ENCODE measurements around the gene GSG1L. TPM values are rescaled to one million over a fixed set of nuclear protein-coding genes. Genes with fewer than 3 reads are reported as not detected.

GSG1L gene
- polyA plus RNA-seq, 1 donor (not counting 4 experiments of a cell fraction or from before 2014, with no cell fraction given) = not detected

DNA sequence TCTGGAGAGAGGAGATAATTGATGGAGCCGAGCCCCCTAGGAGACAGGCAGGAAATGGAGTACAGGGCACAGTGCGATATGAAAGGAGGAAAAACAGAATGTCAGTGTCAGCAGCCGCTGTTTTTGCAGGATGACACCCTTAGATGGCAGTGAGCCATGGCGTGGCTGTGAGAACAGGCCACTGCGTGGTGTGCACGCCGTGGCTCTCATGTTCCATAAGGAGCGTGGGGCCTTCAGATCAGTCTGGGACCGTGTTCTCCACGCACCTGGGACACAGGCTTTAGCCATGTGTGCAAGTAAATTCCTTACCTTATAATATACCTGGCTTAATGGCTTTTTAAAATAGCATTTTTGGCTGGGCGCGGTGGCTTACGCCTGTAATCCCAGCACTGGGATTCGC, 315.6 kb downstream of the GSG1L start:
- no peak for TF ChIP-seq EZH2 (IDR thresholded peaks at IDR 0.05; ENCODE audit: low read length)
- TF ChIP-seq, protein P1, sequence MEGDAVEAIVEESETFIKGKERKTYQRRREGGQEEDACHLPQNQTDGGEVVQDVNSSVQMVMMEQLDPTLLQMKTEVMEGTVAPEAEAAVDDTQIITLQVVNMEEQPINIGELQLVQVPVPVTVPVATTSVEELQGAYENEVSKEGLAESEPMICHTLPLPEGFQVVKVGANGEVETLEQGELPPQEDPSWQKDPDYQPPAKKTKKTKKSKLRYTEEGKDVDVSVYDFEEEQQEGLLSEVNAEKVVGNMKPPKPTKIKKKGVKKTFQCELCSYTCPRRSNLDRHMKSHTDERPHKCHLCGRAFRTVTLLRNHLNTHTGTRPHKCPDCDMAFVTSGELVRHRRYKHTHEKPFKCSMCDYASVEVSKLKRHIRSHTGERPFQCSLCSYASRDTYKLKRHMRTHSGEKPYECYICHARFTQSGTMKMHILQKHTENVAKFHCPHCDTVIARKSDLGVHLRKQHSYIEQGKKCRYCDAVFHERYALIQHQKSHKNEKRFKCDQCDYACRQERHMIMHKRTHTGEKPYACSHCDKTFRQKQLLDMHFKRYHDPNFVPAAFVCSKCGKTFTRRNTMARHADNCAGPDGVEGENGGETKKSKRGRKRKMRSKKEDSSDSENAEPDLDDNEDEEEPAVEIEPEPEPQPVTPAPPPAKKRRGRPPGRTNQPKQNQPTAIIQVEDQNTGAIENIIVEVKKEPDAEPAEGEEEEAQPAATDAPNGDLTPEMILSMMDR (optimal IDR thresholded peaks at IDR 0.05 in 1 of 3, IDR thresholded peaks at IDR 0.05 in 1 of 3, conservative IDR thresholded peaks at IDR 0.05 in 1 of 3; ENCODE audit: extremely low read depth in 1 of 3, insufficient read depth in 2 of 3, low read length in 3 of 3) = no peak
- H3K4me3 ChIP-seq (ENCODE audit: control insufficient read depth in 2 of 3, extremely low read depth in 1 of 3, insufficient read depth in 2 of 3, low read depth in 1 of 3, low read length in 3 of 3) = no peak overlapping the region
- dilution Hi-C loops (cut with MboI; ENCODE audit: extremely low pct_ligation_motif_present, low sequenced_read_pairs) = no loop called here

DNA sequence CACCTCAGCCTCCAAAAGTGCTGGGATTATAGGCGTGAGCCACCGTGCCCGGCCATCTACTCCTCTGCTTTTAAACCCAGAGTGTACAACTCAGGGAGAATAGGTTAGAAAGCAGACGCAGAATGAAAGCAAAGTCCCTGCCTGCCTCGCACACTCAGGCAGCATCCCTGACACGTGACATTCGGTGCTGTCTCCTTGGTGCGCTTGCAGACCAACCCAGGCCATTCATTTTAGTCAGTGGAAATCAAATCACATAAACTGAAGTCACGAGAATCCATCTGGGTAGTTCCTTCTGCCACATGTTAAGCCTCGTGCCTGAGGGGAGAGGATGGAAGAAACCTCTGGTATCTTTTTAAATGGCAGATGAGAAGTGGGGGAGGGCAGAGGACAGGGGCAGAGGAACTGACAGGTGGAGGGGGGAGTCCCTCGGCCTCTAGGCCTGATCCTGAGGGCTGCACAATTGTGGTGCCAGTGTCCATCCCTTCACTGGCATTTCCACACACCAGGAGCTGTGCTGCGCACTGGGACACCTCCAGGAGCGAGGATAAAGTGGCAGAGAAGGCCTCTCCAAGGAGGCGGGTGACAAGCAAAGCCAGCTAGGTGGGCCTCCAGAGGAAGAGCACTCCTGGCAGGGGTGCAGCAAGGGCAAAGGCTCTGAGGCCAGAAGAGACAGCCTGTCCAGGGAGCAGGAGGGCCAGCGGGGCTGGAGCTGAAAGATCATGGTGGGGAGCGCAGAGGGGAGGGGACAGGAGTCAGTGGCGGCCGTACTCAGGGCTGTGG, 317.2 kb downstream of the GSG1L start:
- FAIRE-seq (no peak), DNase-seq (ENCODE audit: low read depth, low spot score) (no peak)
- Histone ChIP-seq H3K27me3 (ENCODE audit: control insufficient read depth, extremely low read depth, insufficient read depth, low read length) (no peaks in the 10 kb centered on the region), H3K9ac (ENCODE audit: control insufficient read depth, extremely low read depth, insufficient read depth, low read length) (no peak overlapping the region), H3K4me3 (ENCODE audit: control insufficient read depth in 2 of 3, extremely low read depth in 1 of 3, insufficient read depth in 2 of 3, low read depth in 1 of 3, low read length in 3 of 3) (no peak overlapping the region), H3K79me2 (ENCODE audit: control insufficient read depth, insufficient read depth, low read length) (no peaks in the 10 kb centered on the region), H2AFZ (ENCODE audit: control insufficient read depth, low read length) (no peak overlapping the region), H3K9me1 (ENCODE audit: control insufficient read depth, extremely low read depth, insufficient read depth, low read length) (no peaks in the 10 kb centered on the region), H3K9me3 (ENCODE audit: control insufficient read depth, low read depth, low read length) (no peaks in the 10 kb centered on the region), H4K20me1 (ENCODE audit: control insufficient read depth, extremely low read depth, insufficient read depth, low read length) (no peaks in the 10 kb centered on the region), H3K36me3 (ENCODE audit: control insufficient read depth in 2 of 2, extremely low read depth in 1 of 2, insufficient read depth in 2 of 2, low read length in 2 of 2) (peaks cover 0 to 3% of the 10 kb centered on the region in 2 experiments), H3K4me2 (ENCODE audit: control insufficient read depth, extremely low read depth, insufficient read depth, low read depth, low read length) (no peak overlapping the region), H3K4me1 (ENCODE audit: control insufficient read depth, extremely low read depth, insufficient read depth, low read length) (peaks cover 9% of the 10 kb centered on the region), H3K27ac (ENCODE audit: control insufficient read depth, insufficient read depth, low read length) (no peak overlapping the region)
- dilution Hi-C loops (cut with MboI; ENCODE audit: extremely low pct_ligation_motif_present, low sequenced_read_pairs) = no loop called here
- no peak for TF ChIP-seq EZH2 (IDR thresholded peaks at IDR 0.05; ENCODE audit: low read length)
- TF ChIP-seq, protein P1 (optimal IDR thresholded peaks at IDR 0.05 in 1 of 3, IDR thresholded peaks at IDR 0.05 in 1 of 3, conservative IDR thresholded peaks at IDR 0.05 in 1 of 3; ENCODE audit: extremely low read depth in 1 of 3, insufficient read depth in 2 of 3, low read length in 3 of 3) = no peak

More for the DNA sequence above, 315.6 kb downstream of the GSG1L start:
- no peaks in the 10 kb centered on the region for H3K79me2 ChIP-seq (ENCODE audit: control insufficient read depth, insufficient read depth, low read length)
- H3K9me3 ChIP-seq (ENCODE audit: control insufficient read depth, low read depth, low read length) = no peaks in the 10 kb centered on the region
- H3K4me2 ChIP-seq (ENCODE audit: control insufficient read depth, extremely low read depth, insufficient read depth, low read depth, low read length) = no peak overlapping the region
- H3K4me1 ChIP-seq (ENCODE audit: control insufficient read depth, extremely low read depth, insufficient read depth, low read length) = peaks cover 5% of the 10 kb centered on the region
- H3K27me3 ChIP-seq (ENCODE audit: control insufficient read depth, extremely low read depth, insufficient read depth, low read length) = no peaks in the 10 kb centered on the region
- no peak overlapping the region for H2AFZ ChIP-seq (ENCODE audit: control insufficient read depth, low read length)
- H3K27ac ChIP-seq (ENCODE audit: control insufficient read depth, insufficient read depth, low read length) = no peak overlapping the region
- no peaks in the 10 kb centered on the region for H3K9me1 ChIP-seq (ENCODE audit: control insufficient read depth, extremely low read depth, insufficient read depth, low read length)
- DNase-seq (ENCODE audit: low read depth, low spot score) (no peak), FAIRE-seq (no peak)
- no peaks in the 10 kb centered on the region for H4K20me1 ChIP-seq (ENCODE audit: control insufficient read depth, extremely low read depth, insufficient read depth, low read length)
- peaks cover 0 to 5% of the 10 kb centered on the region in 2 experiments for H3K36me3 ChIP-seq (ENCODE audit: control insufficient read depth in 2 of 2, extremely low read depth in 1 of 2, insufficient read depth in 2 of 2, low read length in 2 of 2)
- no peak overlapping the region for H3K9ac ChIP-seq (ENCODE audit: control insufficient read depth, extremely low read depth, insufficient read depth, low read length)

Data from keratinocyte (primary cell).